Kidney (tissue), 14 donors: ENCODE results near the gene BAZ2B. TPM values are rescaled to one million over a fixed set of nuclear protein-coding genes. Genes with fewer than 3 reads are reported as not detected.

ENCODE experiments used
- DNase-seq, 5 donors: peaks; one replicate each; pipeline ENCODE4 v3.0.0-alpha.2; 2013 to 2020
- FAIRE-seq: peaks from 2 replicates; lab custom pipeline; 2012; peaks lifted over from hg19 to GRCh38; lab: Jason Lieb, UNC
- H3K27ac ChIP-seq, 2 donors: one replicate each; pipeline ENCODE4 v1.7.0; 2013; ENCODE audit warnings: low read depth in 2 of 2, low read length in 2 of 2, inconsistent platforms in 1 of 2
- H3K27me3 ChIP-seq: one replicate; pipeline ENCODE4 v1.7.1; 2013; ENCODE audit warnings: low read length, inconsistent platforms; ENCODE audit not compliant: control insufficient read depth, insufficient read depth
- H3K36me3 ChIP-seq, 3 donors: one replicate each; pipeline versions ENCODE4 v1.7.0 to v1.7.1; 2013; ENCODE audit warnings: low read length in 3 of 3, control low read depth in 1 of 3, inconsistent platforms in 1 of 3; ENCODE audit not compliant: insufficient read depth in 3 of 3, control insufficient read depth in 2 of 3
- H3K4me1 ChIP-seq, 3 donors: one replicate each; pipeline versions ENCODE4 v1.7.0 to v1.7.1; 2013; ENCODE audit warnings: low read length in 3 of 3, inconsistent platforms in 1 of 3, low read depth in 1 of 3; ENCODE audit not compliant: control insufficient read depth in 2 of 3, insufficient read depth in 2 of 3
- H3K4me3 ChIP-seq, 3 donors: one replicate each; pipeline versions ENCODE4 v1.7.0 to v1.8.1; 2013; ENCODE audit warnings: low read length in 3 of 3, control low read depth in 1 of 3, inconsistent platforms in 1 of 3
- H3K9ac ChIP-seq, 3 donors: one replicate each; pipeline versions ENCODE4 v1.7.0 to v1.7.1; 2013; ENCODE audit warnings: low read length in 3 of 3, control low read depth in 1 of 3, inconsistent platforms in 1 of 3
- H3K9me3 ChIP-seq, 3 donors: one replicate each; pipeline versions ENCODE4 v1.7.0 to v1.7.1; 2013; ENCODE audit warnings: low read length in 3 of 3, control low read depth in 1 of 3, inconsistent platforms in 1 of 3; ENCODE audit not compliant: control insufficient read depth in 2 of 3, insufficient read depth in 1 of 3
- CTCF ChIP-seq: IDR thresholded peaks from 3 replicates; pipeline ENCODE4 v1.5.1; 2012; ENCODE audit warnings: mild to moderate bottlenecking, moderate library complexity, borderline replicate concordance; ENCODE audit not compliant: insufficient read depth; ENCODE audit errors: extremely low read depth
- intact Hi-C: fragments of 100-400 bp; cut with DNase I; formaldehyde crosslinking; loops from one replicate; pipeline ENCODE4 v1.11.1; 2022
- polyA plus RNA-seq: library from polyadenylated mRNA; stranded (reverse); fragments of 350-450 nt; fragmentation: Illumina TruSeq; extraction: RNeasy Lipid Tissue Mini Kit (QIAGEN cat#74804); gene quantifications from one replicate; pipeline ENCODE4 v1.2.3, GENCODE V29; 2014; ENCODE audit warnings: low read depth, low replicate concordance; ENCODE audit not compliant: insufficient read depth
- total RNA-seq: library from RNA; stranded (reverse); fragmentation: NEBNext Ultra II Directional; extraction: Animal tissue kit (Norgen Biotek cat#: 25700); gene quantifications from one replicate; pipeline ENCODE4 v1.2.1, GENCODE V29; 2021
- donor health status: control.
- donor health status: control.
- donor health status: control.
- donor health status: control.
- donor health status: control.
- donor health status: DM: yes; HTN: yes; CAD: no.
- donor health status: Normal renal cell carcinoma (clear cell type).

The BAZ2B gene
- total and polyA plus RNA-seq, 2 donors from 2014 or later = 5.1 to 87.3 TPM

- DNase-seq (no peak), FAIRE-seq (no peak)
- H3K9me3 ChIP-seq = no peaks in the 10 kb centered on the region
- no peak for TF ChIP-seq CTCF
- H3K36me3 ChIP-seq = no peaks in the 10 kb centered on the region
- H3K9ac ChIP-seq = no peak overlapping the region
- H3K27ac ChIP-seq = no peak overlapping the region
- no peaks in the 10 kb centered on the region for H3K27me3 ChIP-seq
- no peak overlapping the region for H3K4me3 ChIP-seq
- H3K4me1 ChIP-seq = peaks cover 0 to 5% (median 2%) of the 10 kb centered on the region in 3 donors
- intact Hi-C loops = no loop called here
Measured at GRCh38 chr2:159283529-159283928, 332.8 kb downstream of the BAZ2B start.

GRCh38 chr2:159281002-159281401 lies 335.3 kb downstream of the BAZ2B start:
- intact Hi-C loops = no loop called here
- no peak for FAIRE-seq

GRCh38 chr2:159279700-159280099 lies 336.6 kb downstream of the BAZ2B start:
- no peak for TF ChIP-seq CTCF
- DNase-seq (no peak), FAIRE-seq (no peak)
- Histone ChIP-seq H3K27me3 (no peaks in the 10 kb centered on the region), H3K36me3 (no peaks in the 10 kb centered on the region), H3K4me1 (peaks cover 0 to 1% (median 0%) of the 10 kb centered on the region in 3 donors), H3K9ac (no peak overlapping the region), H3K27ac (no peak overlapping the region), H3K4me3 (no peak overlapping the region), H3K9me3 (no peaks in the 10 kb centered on the region)
- intact Hi-C loops = no loop called here

More at GRCh38 chr2:159281002-159281401, 335.3 kb downstream of the BAZ2B start:
- H3K9ac ChIP-seq = no peak overlapping the region
- H3K27ac ChIP-seq = no peak overlapping the region
- peaks cover 0 to 2% (median 0%) of the 10 kb centered on the region in 3 donors for H3K4me1 ChIP-seq
- no peaks in the 10 kb centered on the region for H3K27me3 ChIP-seq
- DNase-seq = no peak
- no peak for TF ChIP-seq CTCF
- no peaks in the 10 kb centered on the region for H3K36me3 ChIP-seq
- H3K4me3 ChIP-seq = no peak overlapping the region
- H3K9me3 ChIP-seq = no peaks in the 10 kb centered on the region

GRCh38 chr2:159275111-159275510 lies 341.2 kb downstream of the BAZ2B start:
- FAIRE-seq (no peak), DNase-seq (no peak)
- Histone ChIP-seq H3K4me3 (no peak overlapping the region), H3K36me3 (peaks cover 0 to 5% (median 3%) of the 10 kb centered on the region in 3 donors), H3K9ac (no peak overlapping the region), H3K27me3 (no peaks in the 10 kb centered on the region), H3K9me3 (no peaks in the 10 kb centered on the region), H3K4me1 (no peaks in the 10 kb centered on the region), H3K27ac (no peak overlapping the region)
- TF ChIP-seq CTCF = no peak
- intact Hi-C loops = no loop called here
